ENCODE results near the gene COL25A1.

Gene COL25A1

DNA sequence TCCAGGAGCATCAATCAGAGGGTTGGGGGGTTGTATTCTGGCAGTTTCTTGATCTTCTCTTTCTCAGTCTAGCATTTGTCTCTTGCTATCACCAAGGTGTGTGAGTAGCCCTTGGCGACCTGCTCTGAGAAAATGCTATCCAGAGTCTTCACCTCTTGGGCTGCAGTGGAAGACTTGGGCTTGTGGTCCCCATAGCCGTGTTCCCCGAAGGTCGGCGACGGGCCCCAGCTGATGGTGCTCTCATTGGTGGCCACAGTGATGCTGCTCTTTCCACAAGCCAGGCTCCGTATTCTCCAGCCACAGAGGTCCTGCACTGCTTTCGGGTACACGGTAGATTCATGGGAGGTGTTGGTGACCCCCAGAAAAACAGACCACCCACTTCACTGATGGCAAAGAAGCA is 513.7 kb downstream of the COL25A1 start:
- no peak for DNase-seq

GRCh38 chr4:108787724-108788123 is 514.7 kb downstream of the COL25A1 start:
- DNase-seq, result no peak

GRCh38 chr4:108787106-108787505 is 515.4 kb downstream of the COL25A1 start:
- no peak for DNase-seq

- no peak for DNase-seq
Observed at GRCh38 chr4:108786351-108786750, 516.1 kb downstream of the COL25A1 start.

GRCh38 chr4:108783665-108784463 is 518.6 kb downstream of the COL25A1 start:
- DNase-seq, result no peak

- DNase-seq, result no peak
Observed at GRCh38 chr4:108779958-108780357, 522.5 kb downstream of the COL25A1 start.

GRCh38 chr4:108777388-108777787 is 525.1 kb downstream of the COL25A1 start:
- DNase-seq, result no peak

DNA sequence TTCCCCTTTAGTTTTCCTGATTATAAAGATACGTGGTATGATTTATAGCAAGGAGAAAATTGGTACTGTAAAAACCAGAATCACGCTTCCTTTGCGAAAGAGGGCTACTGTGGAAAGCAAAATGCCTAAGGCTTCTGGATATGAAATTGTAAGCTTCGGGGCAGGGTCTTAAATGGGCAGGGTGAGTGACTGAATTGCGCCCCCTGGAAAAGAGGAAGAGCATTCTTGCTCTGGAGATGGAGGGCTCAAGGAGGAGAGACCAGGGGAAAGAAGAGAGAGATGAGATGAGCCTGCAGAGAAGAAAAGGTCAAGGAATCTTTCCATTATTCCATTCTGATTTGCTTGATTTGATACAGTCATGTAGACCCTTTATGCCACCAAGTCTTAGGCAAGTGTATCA is 526.5 kb downstream of the COL25A1 start:
- DNase-seq, result no peak

DNA sequence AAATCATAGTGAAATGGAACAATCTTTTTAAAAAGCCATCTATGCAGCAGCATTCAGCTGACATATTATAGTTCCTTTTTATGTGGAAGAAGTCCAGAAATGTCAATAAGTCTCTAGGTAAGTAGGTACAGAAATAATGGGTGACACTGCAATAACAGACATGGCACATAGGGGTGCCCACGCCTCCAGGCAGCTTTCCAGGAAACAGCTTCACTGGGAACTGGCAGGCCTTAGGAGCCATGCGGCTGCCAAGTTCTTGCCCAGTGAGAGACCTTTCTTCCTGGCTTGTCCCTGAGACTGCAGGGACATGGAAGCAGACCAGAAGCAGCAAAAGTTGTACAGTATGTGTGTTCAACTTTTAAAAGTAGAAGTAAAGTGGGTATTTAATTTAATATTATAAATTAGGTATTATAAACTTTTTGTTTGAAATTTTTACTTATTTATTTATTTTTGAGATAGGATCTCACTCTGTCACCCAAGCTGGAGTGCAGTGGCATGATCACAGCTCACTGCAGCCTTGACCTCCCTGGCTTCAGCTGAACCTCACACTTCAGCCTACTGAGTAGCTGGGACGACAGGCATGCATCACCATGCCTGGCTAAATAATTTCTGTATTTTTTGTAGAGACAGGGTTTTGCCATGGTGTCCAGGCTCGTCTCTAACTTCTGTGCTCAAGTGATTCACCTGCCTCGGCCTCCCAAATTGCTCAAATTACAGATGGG is 527.5 kb downstream of the COL25A1 start:
- DNase-seq, result no peak

GRCh38 chr4:108772402-108772801 is 530.1 kb downstream of the COL25A1 start:
- DNase-seq, result no peak

- no peak for DNase-seq
Observed at GRCh38 chr4:108766058-108766457, 536.4 kb downstream of the COL25A1 start.

DNA sequence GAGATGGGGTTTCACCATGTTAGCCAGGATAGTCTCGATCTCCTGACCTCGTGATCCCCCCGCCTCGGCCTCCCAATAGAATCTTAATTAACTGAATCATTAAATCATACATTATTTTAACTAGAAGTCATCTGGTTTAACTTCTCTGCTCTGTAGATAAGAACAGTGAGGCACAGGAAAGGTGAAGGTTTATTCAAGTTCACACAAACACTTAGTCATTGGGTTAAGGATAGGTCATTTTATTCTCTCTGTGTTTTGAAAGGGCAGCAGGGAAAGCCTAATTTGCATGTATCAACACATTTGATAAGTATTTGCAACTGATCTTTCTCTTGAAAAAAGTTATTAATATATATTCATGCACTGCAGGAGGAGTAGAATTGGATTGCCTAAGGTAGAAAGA is 538.5 kb downstream of the COL25A1 start:
- no peak for DNase-seq

DNA sequence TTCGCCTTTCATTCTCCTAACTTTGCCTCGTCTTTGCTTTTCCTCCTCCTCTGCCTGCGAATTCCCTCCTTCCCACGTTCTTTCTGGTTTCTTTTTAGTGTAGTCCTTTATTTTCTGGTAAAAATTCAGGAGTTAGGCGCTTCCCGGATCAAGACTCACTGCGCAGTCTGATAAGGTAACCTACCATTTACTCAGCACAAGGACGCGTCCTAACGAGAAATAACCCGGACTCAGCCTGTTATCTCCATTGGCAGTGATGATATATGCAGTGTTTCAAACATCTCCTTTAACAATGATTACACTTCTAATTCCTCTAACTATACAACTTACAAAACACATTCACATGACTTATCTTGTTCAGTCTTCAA is 539.2 kb downstream of the COL25A1 start:
- no peak for DNase-seq

- no peak for DNase-seq
Observed at GRCh38 chr4:108762559-108763225, 539.8 kb downstream of the COL25A1 start, which contains the start of gene ETNPPL. Gene ETNPPL (minus strand): TSS chr4:108763053. CDS start chr4:108762898, 155 bp downstream.
